NCI-H2227 (cell line): Measurements from ENCODE around the gene XAB2.

Source experiments
- DNase-seq: peaks from one replicate; lab custom pipeline; 2025; ENCODE audit not compliant: unreplicated experiment; lab: John Stamatoyannopoulos, UW

Gene XAB2

DNA sequence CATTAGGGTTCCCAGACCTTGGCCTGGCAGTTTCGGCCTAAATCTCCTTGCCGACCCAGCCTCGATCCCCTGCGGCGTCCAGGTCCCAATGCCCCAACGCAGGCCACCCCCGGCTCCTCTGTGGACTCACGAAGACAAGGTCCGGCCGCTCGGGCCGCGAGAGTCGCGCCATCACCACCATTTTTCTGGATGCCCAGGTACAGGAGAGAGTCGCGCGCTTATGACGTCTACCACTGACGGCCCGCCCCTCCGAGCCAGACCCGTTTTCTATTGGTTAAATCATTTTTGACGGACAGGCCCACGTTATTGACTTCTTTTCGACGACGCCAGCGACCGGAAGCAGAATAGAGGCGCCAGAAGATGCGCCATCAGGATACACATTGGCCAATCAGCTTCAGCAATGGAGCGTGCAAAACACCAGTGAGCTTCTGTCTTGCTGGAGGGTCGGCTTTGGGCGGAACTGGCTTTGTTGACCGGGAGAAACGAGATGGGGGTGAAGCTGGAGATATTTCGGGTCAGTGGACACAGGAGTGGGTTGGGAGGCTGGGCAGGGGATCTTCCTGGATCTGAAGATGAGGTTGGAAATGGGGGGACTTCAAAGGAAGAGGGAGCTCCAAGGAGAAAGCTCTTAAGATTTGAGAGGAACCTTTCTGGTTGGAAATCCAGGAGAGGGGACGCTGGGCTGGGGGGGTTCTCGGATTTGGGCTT, at the start of gene XAB2, which contains the start of gene PET100:
TSS of gene XAB2 (minus strand) at position 199 of the 708 bp plus-strand sequence. CDS start at position 181, 18 bp downstream.
TSS of gene PET100 (plus strand) at position 447 of the 708 bp plus-strand sequence. CDS start at position 488, 41 bp downstream.
- peak; percentile 96 for DNase-seq

DNA sequence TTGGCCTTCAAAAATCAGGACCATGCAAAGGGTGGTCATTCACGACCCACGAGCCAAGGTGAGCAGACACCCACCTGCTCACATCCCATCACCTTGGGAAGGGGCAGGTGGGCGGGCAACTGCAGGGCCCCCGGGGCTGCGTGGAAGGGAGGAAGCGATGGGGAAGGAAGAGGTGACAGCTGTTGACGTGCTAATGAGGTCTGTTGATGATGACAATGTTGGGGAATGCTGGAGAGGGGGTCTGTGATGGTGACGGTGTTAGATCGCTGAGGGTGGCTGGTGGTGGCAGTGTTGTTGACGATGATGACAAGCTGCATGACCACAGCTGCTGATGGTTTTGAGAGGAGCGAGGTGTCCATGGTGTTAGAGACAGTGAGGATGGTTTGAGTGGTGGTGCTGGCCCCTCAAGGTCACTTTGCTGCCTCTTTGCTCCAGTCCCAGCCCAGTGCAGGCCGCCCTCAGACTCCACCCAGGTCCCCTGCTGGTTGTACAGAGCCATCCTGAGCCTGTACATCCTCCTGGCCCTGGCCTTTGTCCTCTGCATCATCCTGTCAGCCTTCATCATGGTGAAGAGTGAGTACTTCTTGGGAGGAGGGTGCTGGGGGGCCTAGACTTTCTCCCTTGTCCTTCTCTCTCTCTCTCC, 48.4 kb upstream of the XAB2 start:
- no peak for DNase-seq

DNA sequence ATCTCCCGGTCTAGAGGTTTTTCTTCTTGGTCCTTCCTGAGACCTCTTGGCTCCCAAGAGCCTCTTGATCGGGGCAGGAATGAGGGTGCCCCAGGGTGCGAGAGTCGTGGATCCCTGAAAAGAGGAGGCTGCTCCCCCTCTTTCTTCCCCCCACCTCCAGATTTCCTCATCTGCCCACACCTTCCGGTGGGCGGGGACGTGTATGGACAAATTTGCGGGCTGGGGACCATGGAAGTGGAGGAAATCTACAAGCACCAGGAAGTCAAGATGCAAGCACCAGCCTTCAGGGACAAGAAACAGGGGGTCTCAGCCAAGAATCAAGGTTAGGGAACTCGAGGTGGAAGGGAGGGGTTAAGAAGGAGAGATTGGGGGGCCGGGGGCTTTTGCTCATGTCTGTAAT, 47.5 kb upstream of the XAB2 start, which contains the start of gene MCEMP1:
TSS of gene MCEMP1 (plus strand) at position 237 of the 400 bp plus-strand sequence. CDS start at position 268, 31 bp downstream.
- DNase-seq, result no peak

DNA sequence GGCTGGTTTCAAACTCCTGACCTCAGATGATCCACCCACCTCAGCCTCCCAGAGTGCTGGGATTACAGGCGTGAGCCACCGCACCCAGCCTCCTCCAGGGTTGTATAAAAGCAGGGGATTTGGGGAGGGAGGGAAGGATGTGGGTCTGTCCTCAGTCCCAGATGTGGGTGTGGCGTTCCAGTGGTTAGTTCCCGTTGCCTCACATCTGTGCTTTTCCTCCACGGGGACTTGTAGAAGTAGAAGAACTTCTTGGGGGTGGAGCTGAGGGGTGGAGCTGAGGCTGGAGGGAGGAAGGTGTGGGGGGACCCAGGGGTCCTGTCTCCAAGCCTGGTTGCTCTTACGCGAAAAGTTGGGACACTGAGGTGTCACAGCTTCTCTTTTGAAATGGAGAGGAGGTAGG, 47.0 kb upstream of the XAB2 start:
- no peak for DNase-seq

DNA sequence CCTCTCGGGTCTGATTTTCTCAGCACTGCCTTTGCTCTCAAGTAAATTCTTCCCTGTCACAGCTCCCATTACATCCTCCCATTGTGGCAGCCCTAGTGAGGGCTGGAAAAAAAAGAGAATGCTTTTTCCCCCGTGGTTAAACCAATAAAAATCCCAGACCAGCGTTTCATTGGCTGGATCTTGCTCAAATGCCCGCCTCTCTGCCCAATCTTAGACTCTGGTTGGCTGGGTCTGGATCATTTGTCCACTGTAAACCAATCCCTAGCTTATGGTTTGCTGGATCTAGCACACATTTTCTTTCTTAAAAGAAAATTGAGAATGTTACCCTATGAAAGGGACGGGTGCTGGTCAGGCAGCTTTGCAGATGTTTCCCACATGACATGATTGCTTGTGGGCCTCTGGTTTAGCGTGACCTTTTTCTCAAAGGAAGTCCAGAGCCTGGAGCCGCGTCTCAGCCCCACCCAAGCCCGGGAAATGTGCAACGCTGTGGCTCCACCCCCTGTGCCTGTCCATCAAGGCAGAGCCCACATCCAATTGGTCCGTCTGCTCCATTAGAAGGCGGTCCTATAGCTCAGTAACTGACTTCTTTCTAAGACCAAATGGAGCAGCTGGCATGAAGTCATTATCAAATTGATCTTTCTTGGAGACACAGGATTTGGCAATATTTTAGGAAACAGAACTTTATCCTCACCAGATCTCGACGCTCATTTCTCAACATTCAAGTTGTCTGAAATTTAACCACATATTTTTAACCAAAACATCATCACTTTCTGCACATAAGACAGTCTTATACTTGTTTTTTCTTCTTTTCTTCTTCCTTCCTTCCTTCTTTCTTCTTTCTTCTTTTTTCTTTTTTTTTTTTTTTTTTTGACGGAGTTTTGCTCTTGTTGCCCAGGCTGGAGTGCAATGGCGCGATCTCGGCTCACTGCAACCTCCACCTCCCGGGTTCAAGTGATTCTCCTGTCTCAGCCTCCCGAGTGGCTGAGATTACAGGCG, 45.0 kb upstream of the XAB2 start:
- peak; percentile 26 for DNase-seq

DNA sequence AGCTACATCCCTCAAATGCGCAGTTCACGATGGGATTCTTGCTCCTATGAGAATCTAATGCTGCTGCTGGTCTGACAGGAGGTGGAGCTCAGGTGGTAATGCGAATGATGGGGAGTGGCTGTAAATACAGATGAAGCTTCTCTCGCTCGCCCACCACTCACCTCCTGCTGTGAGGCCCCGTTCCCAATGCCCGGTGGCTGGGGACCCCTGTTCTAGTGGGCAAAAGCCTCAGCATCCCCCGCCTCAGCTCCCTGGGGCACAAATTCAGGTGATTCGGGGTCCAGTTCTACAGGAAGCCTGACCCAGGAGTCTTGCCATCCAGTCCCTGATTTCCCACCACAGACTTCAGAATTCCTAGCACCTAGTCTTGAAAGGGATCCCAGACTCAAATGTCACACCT, 43.2 kb upstream of the XAB2 start:
- DNase-seq, result no peak

DNA sequence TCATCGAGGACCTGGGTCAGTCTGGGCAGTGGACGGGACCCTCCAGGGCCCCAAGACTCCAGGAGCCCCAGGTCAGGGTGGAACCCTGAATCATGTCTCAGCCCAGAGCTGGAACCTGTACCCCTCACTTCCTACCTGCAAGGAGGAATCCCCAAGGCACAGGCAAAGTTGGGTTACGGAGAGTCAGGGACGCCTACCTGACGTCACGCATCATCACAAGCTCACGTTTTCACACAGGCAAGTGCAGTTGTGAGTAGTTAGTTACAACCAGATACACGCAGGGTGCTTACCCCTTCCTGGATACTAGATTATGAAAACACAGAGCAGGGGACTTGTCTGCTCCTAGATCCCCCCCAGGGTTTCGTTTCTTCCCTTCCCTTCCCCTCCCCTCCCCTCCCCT, 41.4 kb upstream of the XAB2 start:
- no peak for DNase-seq

DNA sequence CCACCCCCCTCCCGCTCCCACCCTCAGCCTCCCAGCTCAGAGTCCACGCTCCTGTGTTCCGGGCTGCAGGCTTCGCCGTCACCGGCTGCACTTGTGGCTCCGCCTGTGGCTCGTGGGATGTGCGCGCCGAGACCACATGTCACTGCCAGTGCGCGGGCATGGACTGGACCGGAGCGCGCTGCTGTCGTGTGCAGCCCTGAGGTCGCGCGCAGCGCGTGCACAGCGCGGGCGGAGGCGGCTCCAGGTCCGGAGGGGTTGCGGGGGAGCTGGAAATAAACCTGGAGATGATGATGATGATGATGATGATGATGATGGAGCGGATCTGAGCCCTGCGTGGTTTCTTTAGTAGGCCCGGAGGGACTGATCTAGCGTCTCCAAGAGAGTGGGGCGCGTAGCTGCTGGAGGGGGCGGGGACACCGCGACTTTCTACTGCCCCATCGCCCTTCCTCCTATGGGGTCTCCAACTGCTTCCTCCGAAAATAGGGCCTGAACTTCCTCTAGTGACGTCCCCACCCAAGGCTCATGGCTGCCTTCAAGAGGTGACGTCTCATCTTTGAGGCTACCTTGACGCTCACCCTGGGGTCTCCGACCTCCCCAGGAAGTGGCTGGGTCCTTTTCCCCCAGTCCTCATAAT, 40.9 kb upstream of the XAB2 start:
- DNase-seq, result peak; percentile 78

DNA sequence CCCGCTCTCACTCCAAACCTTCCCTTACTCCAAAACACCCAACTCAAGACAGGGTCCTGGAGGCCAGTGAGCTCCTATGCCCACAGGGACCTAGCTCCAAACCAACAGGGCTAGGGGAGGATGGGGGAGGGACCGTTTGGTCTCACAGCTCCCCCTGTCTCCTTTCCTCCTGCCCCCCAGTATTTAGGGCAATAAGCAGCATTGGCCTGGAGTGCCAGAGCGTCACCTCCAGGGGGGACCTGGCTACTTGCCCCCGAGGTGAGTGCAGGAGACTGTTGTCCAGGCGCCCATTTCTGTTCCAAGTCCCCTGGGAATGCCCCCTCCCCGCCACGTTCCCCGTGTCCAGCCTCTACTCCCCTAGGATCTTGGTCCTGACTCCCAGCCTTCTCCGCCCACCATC, 40.3 kb upstream of the XAB2 start:
- DNase-seq, result no peak

DNA sequence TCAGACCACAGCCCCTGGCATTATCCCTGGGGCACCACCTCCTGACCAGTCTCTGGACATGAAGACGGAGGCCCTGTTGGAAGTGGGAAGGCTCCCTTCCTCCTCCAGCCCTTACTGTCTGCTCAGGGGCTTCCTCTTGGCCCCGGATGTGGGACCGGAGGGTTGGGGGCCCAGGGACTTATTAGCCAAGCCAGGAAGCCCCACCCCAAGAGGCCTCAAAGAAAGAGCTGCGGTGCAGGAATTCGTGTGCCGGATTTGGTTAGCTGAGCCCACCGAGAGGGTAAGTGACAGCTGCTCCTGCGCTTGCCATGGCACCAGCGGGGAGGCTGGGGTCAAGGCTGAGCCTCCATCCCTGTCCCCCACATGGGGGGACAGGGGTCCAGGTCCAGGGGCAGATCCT, 39.5 kb upstream of the XAB2 start, which contains the start of gene RETN:
TSS of gene RETN (plus strand) at position 208 of the 400 bp plus-strand sequence. CDS start 278 bp downstream, outside the sequence.
- DNase-seq, result no peak

DNA sequence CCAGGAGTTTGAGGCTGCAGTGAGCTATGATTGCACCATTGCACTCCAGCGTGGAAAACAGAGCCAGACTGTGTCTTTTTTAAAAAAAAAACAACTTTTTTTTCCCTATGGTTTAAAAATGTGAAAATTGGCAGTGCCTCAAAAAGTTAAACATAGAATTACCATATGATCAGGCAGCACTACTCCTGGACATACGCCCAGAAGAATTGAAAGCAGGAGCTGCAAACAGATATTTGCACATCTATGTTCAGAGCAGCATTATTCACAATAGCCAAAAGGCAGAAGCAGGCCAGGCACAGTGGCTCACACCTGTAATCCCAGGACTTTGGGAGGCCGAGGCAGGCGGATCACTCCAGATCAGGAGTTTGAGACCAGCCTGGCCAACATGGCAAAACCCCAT, 35.7 kb upstream of the XAB2 start:
- DNase-seq, result no peak

DNA sequence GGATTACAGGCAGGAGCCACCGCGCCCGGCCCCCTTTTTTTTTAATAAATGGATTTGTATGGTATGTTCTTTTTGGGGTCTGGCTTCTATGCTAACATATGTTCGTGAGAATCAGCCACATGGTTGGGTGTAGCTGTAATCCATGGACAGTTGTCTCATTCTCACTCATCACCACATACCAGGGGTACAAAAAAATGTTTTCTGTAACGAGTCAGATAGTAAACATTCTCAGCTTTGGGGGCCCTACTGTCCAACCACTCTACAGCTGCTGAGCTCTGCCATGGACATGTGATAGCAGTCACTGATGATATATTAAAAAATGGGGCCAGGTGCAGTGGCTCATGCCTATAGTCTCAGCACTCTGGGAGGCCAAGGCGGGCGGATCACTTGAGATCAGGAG, 34.4 kb upstream of the XAB2 start:
- DNase-seq, result no peak

DNA sequence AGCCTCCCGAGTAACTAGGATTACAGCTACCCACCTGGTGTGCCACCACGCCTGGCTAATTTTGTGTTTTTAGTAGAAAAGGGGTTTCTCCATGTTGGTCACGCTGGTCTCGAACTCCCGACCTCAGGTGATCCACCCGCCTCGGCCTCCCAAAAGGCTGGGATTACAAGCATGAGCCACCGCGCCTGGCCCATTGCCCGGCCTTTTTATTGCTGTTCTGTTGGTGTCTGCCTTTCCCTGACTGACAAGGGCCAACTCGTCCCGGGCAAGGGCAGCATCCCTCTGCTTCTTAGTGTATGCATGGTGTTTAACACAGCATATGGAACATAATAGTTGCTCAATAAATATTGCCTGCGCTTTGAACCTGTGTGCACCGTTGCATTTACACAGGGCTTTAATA, 33.3 kb upstream of the XAB2 start:
- no peak for DNase-seq

DNA sequence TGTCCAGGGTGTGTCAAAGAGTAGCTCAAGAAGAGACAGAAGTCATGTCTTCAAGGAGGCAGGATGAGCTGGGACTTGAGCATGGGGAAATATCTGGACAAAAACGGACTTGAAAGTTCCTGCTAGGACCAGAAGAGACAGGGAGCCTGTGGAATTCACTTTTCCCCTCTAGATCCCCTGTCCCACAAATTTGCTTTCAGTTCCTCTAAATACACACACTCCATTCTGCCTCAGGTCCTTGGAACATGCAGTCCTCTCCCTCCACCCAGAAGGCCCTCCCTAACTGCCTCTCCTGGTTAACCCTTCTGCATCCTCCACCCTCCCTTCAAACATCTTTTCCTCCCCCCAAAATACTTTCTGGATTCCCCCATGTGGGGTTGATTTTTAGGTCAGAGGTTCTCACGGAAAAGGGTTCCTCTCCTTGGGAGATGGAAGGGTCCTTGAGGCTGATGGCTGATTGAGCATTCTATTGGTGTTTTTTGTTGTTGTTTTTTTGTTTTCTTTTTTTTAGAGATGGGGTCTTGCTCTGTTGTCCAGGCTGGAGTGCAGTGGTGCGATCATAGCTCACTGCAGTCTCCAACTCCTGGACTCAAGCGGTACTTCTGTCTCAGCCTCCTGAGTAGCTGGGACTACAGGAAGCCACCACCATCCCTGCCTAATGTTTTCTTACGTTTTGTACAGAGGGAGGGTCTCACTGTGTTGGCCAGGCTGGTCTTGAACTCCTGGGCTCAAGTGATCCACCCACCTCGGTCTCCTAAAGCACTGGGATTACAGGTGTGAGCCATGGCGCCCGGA, 32.6 kb upstream of the XAB2 start:
- DNase-seq, result no peak

DNA sequence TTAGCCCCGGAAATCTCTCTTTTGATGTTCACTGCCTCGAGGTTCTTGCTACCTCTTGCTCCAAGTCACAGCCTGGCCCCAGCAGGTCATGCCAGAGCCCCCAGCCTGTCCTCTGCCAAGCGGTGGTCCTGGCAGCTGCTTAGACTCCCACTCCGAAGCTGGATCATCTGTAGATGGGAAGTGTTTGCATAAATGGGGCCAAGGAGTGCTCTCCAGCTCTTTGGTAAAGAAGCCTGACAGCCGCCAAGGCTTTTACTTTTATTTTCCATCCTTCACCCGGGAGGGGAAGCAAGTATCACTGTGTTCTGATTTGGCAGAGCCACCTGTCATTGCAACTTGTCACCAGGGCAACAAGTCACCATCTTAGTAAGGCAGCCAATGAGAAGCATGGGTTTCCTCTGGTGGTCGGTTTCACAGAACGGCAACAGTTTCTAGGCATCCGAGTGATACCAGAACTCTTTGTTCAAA, 28.9 kb upstream of the XAB2 start:
- DNase-seq, result peak; percentile 57

DNA sequence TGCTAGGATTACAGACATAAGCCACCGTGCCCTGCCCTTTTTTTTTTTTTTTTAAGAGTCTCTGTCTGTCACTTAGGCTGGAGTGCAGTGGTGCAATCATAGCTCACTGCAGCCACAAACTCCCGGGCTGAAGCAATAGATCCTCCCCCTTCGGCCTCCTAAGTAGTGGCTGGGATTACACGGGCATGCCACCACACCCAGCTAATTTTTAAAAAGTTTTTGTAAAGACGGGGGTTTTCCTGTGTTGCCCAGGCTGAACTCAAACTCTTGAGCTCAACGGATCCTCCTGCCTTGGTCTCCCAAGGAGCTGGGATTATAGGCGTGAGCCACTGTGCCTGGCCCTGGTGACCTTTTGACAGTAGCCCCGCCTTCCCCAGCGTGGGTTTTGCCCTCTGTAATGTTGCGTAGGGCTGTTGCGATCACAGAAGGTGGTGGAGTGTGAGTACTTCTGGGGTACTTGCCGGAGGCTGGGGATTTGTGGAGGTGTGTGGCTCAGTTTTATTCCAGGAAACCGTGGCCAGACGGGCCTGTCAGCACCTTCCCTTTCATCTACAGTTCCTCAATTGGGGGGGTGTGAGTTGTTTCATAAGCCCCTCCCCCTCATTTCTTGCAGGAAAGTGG, 27.9 kb upstream of the XAB2 start:
- DNase-seq, result no peak

DNA sequence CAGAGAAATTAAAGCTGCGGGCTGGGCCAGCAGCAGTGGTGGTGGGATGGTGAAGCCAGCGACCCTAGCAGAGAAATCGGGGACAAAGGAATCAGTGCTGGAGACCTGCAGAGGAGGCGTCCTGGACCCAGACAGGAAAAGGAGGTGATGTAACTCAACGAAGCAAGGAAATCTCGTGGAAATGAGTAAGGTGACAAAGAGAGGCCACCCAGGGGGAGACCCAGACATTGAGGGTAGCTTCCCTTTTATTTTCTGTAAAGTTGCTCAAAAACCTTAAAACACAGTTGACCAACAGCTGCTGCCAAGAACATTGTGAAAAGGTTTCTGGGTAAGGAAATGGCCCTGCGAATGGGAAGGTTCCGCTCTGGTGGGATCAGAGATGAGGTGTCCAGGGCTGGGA, 26.2 kb upstream of the XAB2 start:
- DNase-seq, result no peak

DNA sequence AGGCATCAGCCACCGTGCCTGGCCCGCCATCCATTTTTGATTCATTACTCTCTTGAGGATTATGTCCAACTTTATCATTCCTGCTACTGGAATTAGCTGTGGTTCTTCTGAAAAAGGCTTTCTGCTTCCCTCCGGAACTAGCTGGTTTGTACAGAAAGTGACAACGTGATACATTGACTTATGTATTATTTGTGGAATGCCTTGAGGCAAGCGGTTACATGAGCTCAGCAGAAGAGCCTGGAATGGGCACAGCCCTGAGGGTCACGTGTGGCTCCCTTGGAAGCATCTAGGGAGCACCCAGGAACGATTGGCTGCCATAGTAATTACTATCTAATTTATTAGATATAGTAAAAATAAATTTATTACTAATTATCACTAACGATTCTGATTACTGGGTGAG, 25.1 kb upstream of the XAB2 start:
- DNase-seq, result no peak

DNA sequence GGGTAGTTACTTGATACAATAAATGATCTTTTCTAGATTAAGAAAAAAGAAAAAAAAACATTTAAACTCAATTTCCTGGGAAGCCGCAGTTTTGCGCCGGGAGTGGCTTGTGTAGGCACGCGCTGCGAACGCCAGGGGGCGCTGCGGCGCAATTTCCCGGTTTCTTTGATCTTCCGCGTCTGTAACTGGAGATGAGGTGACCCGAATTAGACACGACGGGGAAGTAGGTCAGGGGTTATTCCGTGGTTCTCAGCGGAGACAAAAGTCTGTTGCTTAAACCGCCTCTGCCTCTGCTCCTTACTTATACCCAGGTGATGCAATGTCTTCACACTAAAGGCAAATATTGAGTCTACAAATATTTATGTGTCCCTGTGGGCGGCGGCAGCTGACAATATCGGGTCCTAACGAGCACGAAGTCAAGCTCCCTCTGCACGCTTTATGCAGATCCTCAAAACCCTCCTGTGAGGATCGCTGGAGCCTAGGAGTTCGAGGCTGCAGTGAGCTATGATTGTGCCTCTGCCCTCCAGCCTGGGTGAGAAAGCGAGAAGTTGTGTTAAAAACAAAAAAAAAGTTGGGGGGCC, 22.8 kb upstream of the XAB2 start:
- DNase-seq, result peak; percentile 82
